HTERT RPE-1 (cell line): Measurements from ENCODE around the gene UBXN10.

ENCODE experiments used
- in situ Hi-C: fragments of 300-500 bp; cut with MboI; formaldehyde crosslinking; loops from 4 replicates; pipeline ENCODE4 v1.14.3; 2020; ENCODE audit warnings: low sequenced_read_pairs

The UBXN10 gene

DNA sequence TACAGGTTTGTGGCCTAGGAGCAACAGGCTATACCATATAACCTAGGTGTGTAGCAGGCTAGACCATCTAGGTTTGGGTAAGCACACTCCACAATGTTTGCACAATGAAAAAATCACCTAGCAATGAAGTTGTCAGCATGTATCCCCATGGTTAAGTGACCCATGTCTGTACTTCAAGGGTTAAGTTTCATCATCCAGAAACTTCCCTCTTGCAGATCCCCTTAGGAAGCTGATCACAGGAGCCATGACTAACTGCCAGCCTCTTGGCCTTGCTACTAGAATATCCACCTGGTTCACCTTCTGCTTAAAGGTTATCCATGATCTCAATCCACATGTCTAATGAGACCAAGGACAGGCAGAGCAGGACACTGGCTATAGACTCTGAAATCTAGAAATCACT, 3.5 kb upstream of the UBXN10 start:
- in situ Hi-C loops, result no loop called here

DNA sequence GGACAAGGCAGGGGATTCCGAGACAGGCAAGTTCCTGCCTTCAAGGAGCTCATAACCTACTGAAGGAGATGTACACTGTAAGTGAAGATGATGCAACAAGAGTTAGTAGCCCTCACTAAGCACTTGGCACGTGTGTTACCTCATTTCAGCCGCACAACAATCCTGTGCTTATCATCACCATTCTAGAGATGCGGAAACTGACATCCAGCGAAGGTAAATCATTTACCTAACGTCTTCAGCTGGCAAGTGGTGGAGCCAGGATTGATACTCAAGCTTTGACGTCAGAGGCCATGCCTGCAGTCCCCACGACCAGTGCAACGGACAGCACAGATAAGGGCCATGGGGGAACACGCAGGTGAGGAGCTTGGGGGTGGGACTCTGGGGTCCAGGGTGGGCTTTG, 2.9 kb upstream of the UBXN10 start:
- in situ Hi-C loops, result no loop called here

DNA sequence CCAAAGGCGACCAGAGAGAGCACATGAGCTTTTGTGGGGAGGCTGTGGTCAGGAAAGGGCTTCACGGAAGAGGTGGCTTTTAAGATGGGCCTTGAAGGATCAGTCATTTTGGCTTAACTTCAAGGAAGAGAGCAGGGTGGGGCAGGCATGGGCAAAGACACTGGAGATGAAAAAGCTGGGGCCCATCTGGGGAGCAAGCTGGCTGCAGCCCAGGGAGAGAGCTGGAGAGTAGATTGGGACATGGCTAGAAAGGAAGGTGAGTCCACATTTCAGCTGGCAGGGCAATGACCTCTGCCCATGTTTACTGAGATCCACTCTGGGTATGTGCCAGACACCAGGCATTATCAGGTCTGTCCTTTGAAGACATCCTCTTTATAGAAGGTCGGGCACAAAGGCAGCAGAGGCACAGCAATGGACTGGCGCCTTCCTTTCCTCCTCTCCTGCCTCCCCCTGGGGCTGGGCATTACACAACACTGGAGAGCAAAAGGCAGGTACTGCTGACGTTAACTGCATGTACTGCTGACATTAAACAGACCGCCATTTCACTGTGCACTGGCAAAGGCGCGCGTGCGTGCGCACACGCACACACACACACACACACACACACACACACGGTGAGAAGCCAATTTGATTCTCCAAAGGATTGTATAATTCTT, 2.2 kb upstream of the UBXN10 start:
- in situ Hi-C loops, result no loop called here

DNA sequence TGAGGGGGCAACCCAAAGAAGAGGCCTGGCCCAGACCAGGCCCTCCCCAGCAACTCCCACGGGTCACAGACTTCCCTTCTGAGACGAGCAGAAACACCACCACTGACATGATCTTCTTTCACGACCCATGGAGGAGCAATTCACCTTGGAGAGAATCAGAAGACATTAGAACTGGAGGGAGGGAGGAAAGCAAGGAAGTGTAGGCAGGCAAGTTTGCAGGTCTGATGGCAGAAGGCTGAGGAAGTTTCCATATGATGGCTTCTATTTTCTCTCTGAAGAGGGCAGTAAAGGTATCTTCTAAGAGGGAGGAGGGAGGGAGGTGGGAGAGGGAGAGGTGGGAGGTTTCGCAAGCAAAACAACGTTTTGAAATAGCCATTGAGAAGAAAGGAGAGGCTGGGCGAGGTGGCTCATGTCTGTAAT, 1.4 kb upstream of the UBXN10 start:
- in situ Hi-C loops, result no loop called here

DNA sequence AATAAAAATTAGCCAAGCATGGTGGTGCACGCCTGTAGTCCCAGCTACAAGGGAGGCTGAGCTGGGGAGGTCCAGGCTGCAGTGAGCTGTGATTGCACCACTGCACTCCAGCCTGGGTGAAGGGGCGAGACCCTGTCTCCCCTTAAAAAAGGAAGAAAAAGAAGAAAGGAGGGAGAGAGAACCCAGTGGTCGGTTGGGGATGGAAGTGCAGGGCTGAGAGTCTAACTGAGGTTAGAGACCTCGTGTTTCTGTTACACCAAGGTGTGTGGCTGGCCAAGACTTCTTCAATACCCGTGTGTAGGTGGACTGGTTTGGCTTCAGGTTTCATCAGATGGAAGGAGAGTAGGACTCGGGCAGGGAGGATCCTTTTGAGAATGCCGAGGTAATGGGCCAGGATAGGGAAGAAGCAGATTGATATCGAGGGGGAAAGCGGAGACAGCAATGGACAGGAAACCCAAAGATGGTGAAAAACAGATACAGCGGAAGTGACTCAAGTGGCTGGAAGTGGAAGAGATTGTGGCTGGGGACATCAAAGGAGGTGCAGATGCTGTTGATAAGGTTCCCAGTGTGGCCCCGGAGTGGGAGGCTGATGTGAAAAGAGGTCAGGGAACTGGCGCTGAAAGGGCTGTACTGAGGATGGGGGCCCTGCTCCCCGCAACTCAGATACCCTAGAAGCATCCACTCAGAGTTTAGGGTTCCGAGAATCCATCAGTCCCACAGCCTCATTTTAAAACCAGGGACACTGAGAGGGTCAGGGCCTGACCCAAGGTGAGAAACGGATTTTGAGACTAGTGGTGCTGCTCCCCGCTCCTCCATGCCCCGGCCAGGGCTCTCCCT, 681 bp upstream of the UBXN10 start:
- in situ Hi-C loops, result no loop called here

DNA sequence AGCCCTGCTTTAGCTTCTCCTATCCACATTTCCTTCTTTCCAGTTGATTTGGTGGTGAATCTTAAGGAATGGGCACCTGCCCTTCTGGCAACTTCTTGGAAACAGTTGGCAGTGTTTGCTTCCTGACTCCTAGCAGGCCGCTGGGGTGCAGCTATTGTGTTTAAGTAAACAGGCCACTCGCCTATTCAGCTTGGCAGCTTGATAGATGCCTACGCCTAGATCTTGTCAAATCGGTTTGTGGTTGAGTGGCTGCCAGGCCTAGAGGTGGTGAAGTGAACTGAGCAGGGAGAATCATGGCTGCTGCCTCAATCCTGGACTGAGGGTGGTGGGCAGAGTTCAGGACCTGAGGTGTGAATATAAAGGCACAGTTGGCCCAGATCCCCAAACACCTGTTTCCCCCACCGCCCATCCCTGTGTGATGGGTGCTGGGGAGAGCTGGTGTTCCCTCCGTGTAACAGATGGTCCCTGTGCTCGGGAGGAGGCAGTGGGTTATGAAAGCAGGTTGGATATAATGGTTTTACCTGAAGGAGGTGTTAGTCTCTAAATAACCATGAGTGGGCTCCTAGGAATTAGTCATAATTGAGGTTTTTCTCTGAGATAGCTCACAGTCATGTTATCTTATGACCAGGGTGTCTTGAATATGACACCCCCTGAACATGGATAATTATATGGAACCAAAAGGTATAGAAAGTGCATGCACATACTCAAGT, 1.4 kb downstream of the UBXN10 start:
- in situ Hi-C loops, result no loop called here

DNA sequence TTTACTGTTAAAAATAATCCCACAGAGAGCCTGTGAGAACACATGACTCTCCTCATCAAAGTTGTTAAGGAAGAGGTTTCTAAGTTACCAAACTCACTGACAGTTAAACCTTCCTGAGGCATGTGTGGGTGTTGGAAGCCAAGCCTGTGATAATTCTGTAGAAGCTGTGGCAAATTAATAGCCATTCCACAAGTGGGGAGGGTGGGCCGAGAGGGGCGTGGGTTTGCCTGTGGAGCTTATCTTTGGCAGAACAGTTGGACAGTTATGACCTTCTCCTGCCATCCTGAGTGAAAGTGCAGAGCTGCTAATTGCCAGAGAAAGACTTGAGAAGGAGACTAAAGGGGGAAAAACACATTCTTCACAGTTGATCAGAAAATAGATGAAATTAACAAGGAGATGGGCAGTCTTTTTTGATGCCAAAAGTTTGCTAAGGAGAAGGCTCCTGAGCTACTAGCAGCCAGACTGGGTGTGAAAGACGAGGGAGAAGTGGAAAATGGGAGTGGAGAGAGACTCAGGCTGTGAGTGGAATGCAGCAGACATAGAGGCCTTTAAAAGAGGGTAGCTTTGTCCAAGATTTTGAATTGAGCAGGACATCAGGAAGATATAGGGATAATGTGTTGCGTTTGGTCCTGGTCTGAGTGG, 2.0 kb downstream of the UBXN10 start:
- in situ Hi-C loops, result no loop called here

DNA sequence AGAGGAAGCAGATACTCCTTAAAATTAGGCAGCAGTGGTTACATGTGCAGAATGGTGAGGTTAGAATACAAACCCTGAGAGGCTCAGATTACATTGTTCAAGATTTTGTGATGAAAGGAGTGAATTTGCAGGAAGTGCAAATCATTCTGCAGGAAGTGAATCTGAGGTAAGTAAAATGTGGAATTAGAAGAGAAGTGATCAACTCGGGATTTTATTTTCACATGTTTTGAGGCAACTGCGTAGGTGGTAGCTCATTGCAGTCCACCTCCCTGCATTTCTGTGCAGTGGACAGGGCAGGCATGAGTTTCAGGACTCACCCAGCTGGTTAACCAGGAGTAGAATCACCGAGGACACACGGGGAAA, 2.5 kb downstream of the UBXN10 start:
- in situ Hi-C loops, result no loop called here

DNA sequence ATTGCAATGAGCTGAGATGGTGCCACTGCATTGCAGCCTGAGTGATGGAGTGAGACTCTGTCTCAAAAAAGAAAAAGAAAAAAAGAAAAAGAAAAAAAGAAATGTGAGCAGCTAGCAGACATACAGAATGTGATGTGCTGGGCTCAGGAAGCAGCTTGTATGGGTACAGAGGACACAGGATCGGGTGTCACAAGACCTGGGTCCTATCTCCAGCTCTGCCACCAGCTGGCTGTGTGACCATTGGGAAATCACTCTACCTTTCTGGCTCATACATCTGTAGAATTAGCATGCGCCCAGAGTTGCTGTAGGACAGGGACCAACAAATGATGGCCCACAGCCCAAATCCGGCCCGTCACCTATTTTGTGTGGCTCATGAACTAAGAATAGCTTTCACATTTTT, 3.8 kb downstream of the UBXN10 start:
- in situ Hi-C loops, result no loop called here

DNA sequence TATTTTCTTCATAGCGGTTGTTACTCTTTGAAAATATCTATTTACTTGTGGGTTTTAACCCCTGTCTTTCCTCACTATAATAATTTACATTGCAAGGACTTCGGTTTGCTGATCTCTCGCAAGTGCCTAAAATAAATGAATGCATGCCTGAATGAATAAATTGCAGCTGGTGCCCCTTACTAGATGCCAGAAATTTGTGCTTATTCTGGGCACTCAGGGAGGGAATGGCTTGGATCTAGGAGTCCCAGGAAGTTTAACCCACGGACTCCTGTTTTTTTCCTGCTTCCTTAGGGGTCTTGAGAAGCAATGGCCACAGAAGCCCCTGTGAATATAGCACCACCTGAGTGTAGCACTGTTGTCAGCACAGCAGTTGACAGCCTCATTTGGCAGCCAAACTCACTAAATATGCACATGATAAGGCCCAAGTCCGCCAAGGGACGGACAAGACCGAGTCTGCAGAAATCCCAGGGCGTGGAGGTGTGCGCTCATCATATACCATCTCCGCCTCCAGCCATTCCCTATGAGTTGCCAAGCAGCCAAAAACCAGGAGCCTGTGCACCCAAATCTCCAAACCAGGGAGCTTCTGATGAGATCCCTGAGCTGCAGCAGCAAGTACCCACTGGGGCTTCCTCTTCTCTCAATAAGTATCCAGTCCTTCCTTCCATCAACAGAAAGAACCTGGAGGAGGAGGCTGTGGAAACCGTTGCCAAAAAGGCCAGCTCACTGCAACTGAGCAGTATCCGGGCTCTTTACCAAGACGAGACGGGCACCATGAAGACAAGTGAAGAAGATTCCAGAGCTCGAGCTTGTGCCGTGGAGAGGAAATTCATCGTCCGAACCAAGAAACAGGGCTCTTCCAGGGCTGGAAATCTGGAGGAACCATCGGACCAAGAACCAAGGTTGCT, 4.6 kb downstream of the UBXN10 start:
- in situ Hi-C loops, result no loop called here

DNA sequence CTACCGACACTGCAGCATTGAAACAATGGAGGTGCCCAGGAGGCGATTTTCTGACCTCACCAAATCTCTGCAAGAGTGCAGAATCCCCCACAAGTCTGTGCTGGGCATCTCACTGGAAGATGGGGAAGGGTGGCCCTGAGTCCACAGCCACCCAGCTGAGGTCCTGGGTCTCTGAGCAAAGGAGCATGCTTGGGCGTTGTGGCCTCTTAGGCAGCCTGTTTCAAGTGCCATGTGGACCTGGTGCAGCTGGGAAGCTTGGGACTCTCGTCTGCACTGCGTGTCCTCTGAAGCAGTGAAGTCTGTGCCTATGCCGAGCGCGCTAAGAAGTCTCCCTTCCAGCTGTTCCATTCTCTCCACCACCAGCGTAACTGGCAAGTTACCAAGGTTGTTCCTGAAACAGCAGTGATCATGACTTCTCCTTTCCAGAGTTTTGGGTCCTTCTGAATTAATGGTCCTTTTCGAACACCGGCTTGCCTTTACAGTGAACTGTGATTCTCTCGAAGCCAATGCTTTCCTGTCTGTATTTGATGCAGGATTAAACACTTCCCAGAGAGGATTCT, 5.5 kb downstream of the UBXN10 start:
- in situ Hi-C loops, result no loop called here

DNA sequence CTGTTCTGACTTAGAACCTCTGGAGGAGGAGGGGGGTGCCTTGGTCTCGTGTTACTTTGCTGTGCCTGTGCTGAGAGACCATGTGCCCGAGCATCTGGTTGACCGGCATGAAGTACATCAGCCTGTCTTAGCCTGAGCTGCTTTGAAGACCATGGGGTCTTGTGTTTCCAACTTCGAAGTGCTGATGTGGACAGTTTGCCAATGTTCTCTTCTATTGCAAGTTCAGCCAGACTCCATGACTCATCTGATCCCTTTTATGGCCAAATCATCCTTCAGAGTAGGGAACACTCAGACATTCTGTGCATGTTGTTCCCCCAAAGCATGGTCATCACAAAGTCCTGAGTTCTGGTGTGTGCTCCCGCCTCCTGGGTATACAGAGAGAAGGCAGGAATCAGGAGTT, 6.5 kb downstream of the UBXN10 start:
- in situ Hi-C loops, result no loop called here

DNA sequence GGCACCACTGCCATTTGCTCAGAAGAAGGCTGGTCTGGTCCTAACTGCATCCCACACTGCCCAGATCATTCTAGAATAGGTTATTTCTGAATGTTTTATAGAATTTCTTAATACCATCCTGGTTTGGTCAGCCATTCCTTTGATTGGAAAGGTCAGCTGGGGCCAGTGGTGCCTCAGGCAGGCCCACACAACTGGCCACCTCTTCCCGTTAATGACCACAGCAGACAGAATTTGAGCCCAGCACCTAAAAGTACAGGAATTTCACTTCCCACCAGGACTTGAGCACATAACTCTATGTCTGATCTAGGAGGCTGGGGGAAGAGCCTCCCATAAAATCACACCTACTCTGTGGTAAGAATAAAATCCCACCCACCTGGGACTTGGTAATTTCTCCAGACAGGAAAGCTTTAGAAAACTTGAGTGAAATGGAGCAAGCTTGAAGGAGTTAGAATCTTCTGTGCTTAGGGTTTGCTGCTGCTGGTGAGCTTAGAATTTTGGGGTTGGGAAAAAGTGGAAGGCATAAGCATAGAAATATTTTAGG, 7.0 kb downstream of the UBXN10 start:
- in situ Hi-C loops, result no loop called here

DNA sequence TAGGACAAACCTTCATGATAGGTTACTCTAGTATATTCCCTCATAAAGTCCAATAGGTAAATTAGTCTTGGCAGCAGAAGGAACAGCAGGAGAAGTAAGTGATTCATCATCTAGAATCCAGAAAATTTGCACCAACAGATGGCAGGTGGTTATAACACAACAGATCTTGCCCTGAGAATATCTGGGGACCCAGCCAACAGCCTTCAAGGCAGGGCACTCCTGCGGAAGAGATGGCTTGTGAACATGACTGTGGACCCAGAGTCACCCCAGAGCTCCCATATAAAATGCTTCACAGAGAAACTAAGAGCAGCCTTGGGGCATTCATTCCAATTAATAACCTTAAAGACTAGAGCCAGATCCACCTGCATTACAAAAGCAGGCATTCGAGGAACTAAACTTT, 8.3 kb downstream of the UBXN10 start:
- in situ Hi-C loops, result no loop called here

DNA sequence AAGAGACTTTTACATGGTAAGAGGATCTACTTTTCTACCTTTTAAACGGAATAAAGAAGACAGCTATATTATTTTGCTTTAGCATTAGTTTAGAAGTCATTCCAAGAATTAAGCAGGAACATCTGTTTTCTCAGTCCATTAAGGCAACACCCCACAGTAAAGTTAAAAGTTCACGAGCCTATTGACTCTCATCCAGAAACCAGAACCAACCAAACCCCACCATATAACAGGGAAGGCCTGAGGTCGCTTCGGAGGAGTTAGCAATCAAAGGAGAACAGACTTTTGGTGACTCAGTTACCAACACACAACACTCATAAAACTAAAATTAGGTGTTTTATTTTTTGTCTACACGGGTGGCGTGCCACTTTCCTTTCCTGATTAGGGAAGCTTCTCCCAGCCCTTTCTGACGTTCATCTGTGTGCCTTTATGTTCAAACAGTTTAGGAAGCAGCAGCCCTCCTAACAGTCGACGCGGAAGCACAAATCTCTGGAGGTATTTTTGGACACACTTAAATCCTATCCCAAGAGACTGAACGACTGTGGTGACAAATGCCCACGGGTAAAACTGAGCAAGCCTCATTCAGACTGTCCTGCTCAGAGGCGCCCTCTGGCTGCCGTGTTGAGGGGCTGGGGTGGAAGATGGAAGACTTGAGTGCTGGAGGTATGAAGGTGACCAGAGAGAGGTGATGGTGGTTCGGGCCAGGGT, 9.0 kb downstream of the UBXN10 start:
- in situ Hi-C loops, result no loop called here

DNA sequence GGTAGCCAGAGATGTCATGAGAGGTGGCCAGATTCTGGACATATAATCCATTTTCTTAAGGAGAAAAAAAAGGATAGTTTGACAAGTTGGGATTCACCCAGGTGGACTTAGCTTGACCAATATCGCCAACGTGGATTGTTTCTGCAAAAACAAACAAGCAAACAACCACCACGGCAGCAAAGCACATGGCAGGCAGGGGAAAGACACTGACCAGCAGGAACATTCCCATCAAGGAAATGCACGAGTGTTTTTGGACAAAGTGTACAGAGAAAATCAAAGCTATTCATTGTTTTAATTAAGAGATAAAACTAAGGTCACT, 9.5 kb downstream of the UBXN10 start:
- in situ Hi-C loops, result no loop called here

DNA sequence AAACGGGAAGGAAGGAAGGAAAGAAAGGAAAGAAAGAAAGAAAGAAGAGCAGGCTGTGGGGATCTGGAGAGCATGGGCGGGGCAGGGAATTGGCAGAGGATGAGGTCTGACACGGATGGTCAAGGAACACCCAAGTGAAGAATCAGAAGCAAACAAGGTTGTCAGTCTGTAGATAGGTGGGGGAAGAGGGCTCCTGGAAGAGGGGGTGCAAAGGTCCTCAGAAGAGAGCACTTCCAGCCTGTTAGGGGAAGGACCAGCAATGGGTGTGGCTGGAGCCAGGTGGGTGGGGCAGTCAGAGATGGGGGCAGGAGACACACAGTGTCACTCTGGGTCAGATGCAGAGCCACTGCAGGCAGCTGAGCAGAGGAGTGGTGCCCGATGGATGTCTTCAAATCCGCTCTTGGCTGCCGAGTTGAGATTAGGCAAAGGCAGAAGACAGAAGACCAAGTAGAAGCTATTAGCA, 11.5 kb downstream of the UBXN10 start:
- in situ Hi-C loops, result no loop called here

DNA sequence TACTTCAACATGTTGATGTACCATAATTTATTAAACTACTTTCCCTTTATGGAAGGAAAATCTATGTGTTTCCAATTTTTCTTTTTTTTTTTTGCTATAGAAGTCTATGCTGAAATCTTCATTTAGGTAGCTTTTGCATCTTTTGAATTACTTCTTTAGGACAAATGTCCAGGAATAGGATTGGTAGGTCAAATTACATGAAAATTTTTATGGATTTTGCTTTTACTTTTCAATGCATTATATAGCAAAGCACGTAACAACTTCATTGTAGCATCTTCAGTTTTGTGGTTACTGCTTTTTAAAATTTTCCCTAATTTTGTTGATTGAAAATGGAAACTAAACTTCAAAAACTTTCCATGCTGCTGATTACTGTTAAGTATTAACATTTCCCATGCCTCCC, 12.4 kb downstream of the UBXN10 start:
- in situ Hi-C loops, result no loop called here

DNA sequence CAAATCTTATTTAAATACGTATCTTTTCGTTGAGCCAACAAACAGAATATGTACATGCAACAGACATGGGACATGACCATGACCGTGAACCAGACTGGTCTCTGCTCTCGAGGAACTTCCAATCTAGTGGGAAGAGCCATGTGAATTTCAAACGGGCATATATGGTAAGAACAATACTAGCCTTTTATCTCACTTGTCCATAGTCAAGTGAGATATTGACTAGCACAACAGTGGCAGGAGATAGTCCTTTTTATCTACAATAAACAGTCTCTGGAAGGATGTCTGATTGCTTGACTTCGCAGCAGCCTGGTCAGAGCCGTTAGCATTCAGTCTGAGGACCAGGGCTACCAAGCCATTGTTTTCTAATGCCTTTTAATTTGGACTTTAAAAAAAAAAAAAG, 13.0 kb downstream of the UBXN10 start:
- in situ Hi-C loops, result no loop called here
